ENCODE results near the gene PSMA2.

PSMA2 gene

DNA sequence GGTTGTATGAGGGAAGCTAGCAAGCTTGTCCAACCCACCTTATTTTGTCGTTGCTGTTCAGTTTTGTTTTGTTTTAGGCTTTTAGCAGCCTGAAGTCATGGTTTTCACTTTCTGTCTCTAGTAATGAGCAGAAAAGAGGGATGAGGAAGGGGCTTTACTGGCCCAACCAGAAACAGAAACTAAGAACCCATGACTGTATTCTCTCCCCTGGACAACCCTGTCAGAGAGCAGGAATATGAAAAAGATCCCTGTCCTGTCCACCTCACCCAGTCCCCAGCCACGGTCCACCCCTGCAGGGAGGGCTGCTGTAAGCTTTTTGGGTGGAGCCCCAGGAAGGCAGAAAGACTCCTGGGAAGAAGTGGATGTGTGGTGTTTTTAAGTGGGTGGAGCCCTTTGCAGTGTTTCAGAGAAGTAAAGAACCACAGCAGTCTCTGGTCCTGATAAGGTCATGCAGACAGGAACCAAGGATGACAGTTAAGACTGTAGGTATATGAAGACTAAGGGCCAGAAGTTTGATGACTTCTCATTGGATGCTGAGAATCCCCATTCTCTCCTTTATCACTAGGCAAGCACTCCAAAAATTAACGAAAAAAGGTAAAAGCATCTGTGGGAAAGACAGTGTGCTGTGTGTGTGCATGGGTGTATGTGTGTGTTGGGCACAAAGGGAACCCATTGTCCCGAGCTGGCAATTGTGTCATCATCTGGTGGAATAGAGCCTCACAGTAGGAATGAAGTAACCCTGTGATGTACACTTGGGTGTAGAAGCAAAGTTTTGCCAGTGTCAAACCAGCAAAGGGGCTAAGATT lies 14.1 kb upstream of the PSMA2 start:
- peak overlapping the region; percentile 27; the same call in 1 of the 2 replicates for H3K27ac ChIP-seq
- H3K9me3 ChIP-seq, result no peaks in the 10 kb centered on the region
- TF ChIP-seq Cebpa-rat (IDR thresholded peaks at IDR 0.05), result no peak
- no peaks in the 10 kb centered on the region for H3K27me3 ChIP-seq
- H3K4me3 ChIP-seq, result no peak overlapping the region
- H4K20me1 ChIP-seq, result no peaks in the 10 kb centered on the region
- peak overlapping the region; percentile 60 for H3K4me2 ChIP-seq
- H3K36me3 ChIP-seq, result no peaks in the 10 kb centered on the region
- H3K9ac ChIP-seq, result peak overlapping the region; percentile 50; the same call in 1 of the 2 replicates
- peaks cover 12% of the 10 kb centered on the region for H3K4me1 ChIP-seq

- no peak overlapping the region for H3K9ac ChIP-seq
- H3K4me1 ChIP-seq, result peaks cover 10% of the 10 kb centered on the region
- H3K4me2 ChIP-seq, result no peak overlapping the region
- no peak for TF ChIP-seq Cebpa-rat (IDR thresholded peaks at IDR 0.05)
- H3K27me3 ChIP-seq, result no peaks in the 10 kb centered on the region
- H3K27ac ChIP-seq, result no peak overlapping the region
- peaks cover 34% of the 10 kb centered on the region for H3K36me3 ChIP-seq
- H4K20me1 ChIP-seq, result no peaks in the 10 kb centered on the region
- no peaks in the 10 kb centered on the region for H3K9me3 ChIP-seq
- no peak overlapping the region for H3K4me3 ChIP-seq
These were observed 9.2 kb upstream of the PSMA2 start for GRCh38 chr7:42940985-42941847.

- no peak overlapping the region for H3K4me2 ChIP-seq
- no peak overlapping the region for H3K4me3 ChIP-seq
- no peaks in the 10 kb centered on the region for H4K20me1 ChIP-seq
- no peaks in the 10 kb centered on the region for H3K4me1 ChIP-seq
- no peaks in the 10 kb centered on the region for H3K27me3 ChIP-seq
- no peaks in the 10 kb centered on the region for H3K9me3 ChIP-seq
- H3K27ac ChIP-seq, result no peak overlapping the region
- no peak for TF ChIP-seq Cebpa-rat (IDR thresholded peaks at IDR 0.05)
- H3K36me3 ChIP-seq, result peaks cover 49% of the 10 kb centered on the region
- H3K9ac ChIP-seq, result no peak overlapping the region
These were observed 7.7 kb upstream of the PSMA2 start for GRCh38 chr7:42939457-42940240.

GRCh38 chr7:42935861-42936260 lies 3.9 kb upstream of the PSMA2 start:
- peaks cover 49% of the 10 kb centered on the region for H3K36me3 ChIP-seq
- H3K4me3 ChIP-seq, result no peak overlapping the region
- H3K9me3 ChIP-seq, result no peaks in the 10 kb centered on the region
- TF ChIP-seq Cebpa-rat (IDR thresholded peaks at IDR 0.05), result no peak
- no peak overlapping the region for H3K4me2 ChIP-seq
- no peak overlapping the region for H3K27ac ChIP-seq
- H3K9ac ChIP-seq, result no peak overlapping the region
- H3K27me3 ChIP-seq, result no peaks in the 10 kb centered on the region
- peaks cover 18% of the 10 kb centered on the region for H3K4me1 ChIP-seq
- peaks cover 9% of the 10 kb centered on the region for H4K20me1 ChIP-seq

GRCh38 chr7:42934291-42934690 lies 2.3 kb upstream of the PSMA2 start:
- H3K4me2 ChIP-seq, result peak overlapping the region; percentile 93
- no peak overlapping the region for H3K27ac ChIP-seq
- no peak overlapping the region for H3K4me3 ChIP-seq
- no peak overlapping the region for H3K9ac ChIP-seq
- H3K4me1 ChIP-seq, result peaks cover 34% of the 10 kb centered on the region
- TF ChIP-seq Cebpa-rat (IDR thresholded peaks at IDR 0.05), result no peak
- no peaks in the 10 kb centered on the region for H3K27me3 ChIP-seq
- H3K9me3 ChIP-seq, result no peaks in the 10 kb centered on the region
- H3K36me3 ChIP-seq, result peaks cover 38% of the 10 kb centered on the region
- peaks cover 25% of the 10 kb centered on the region for H4K20me1 ChIP-seq

DNA sequence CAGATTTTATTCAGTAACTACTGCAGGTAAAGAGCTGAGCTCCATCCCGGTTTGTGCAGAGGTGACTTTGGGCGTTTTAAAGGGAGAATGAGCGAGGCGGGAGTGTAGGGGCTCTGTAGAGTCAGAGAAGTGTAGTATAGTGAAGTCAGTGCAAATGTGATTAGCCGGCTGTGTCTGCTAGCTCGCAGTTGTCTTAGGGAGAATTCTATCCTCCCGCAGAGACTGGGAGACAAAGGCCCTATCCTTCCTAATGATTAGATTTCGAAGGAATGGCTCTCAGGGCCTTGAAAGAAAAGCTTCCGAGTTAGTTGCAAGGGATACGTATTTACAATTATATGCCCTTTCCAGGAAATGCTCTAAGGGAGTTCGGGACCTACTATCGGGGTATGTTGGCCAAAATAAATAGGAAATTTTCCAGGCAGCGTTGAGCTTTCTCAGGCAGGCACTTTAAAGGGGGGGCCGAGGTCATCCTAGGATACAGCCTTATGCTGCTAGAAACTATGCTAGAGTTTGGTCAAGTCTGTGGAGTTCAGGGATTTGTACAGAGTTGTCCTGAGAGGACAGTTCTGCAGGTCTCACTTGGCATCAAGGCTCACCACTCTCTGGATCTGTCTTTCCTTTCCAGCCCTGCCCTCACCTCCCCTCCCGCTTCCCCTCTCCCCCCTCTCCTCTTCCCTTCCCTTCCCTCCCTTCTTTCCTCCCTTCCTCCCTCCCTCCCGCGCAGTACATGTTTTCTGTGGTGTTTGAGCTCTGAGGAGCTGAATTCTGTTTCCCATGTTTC lies 1.0 kb upstream of the PSMA2 start:
- H3K9ac ChIP-seq, result peak overlapping the region; percentile 98
- peak overlapping the region; percentile 90 for H3K27ac ChIP-seq
- no peak for TF ChIP-seq Cebpa-rat (IDR thresholded peaks at IDR 0.05)
- no peaks in the 10 kb centered on the region for H3K27me3 ChIP-seq
- H4K20me1 ChIP-seq, result peaks cover 38% of the 10 kb centered on the region
- H3K4me2 ChIP-seq, result peak overlapping the region; percentile 93
- H3K9me3 ChIP-seq, result no peaks in the 10 kb centered on the region
- peaks cover 27% of the 10 kb centered on the region for H3K36me3 ChIP-seq
- peaks cover 46% of the 10 kb centered on the region for H3K4me1 ChIP-seq
- peak overlapping the region; percentile 99 for H3K4me3 ChIP-seq

- Histone ChIP-seq H3K4me1 (peaks cover 48% of the 10 kb centered on the region), H3K4me2 (peak overlapping the region; percentile 90), H3K4me3 (peak overlapping the region; percentile 99), H4K20me1 (peaks cover 53% of the 10 kb centered on the region), H3K27me3 (no peaks in the 10 kb centered on the region), H3K36me3 (peaks cover 32% of the 10 kb centered on the region), H3K9me3 (no peaks in the 10 kb centered on the region), H3K27ac (peak overlapping the region; percentile 90), H3K9ac (peak overlapping the region; percentile 98)
- no peak for TF ChIP-seq Cebpa-rat (IDR thresholded peaks at IDR 0.05)
These were observed 534 bp downstream of the PSMA2 start for GRCh38 chr7:42931447-42931833.

DNA sequence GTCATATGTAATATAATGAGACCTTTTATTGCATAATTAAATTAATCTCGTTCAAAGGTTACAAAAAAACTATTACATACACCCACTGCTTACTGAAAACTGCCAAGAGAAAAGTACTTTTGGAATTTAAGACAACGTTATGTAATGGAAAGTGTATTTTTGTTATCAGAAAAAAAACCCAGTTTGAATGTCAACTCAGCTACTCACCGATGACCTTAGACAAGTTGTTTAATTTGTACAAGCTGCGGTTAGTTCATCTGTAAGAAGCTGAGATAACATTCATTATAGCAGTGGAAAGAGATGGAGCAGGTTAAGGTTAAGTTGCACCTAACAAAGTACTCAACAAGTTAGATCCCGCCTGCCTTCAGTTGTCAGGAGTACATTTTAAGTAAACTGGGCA lies 1.1 kb downstream of the PSMA2 start:
- H3K9me3 ChIP-seq, result no peaks in the 10 kb centered on the region
- peak overlapping the region; percentile 90 for H3K4me2 ChIP-seq
- peak overlapping the region; percentile 99 for H3K4me3 ChIP-seq
- peaks cover 33% of the 10 kb centered on the region for H3K36me3 ChIP-seq
- peak overlapping the region; percentile 98 for H3K9ac ChIP-seq
- peaks cover 56% of the 10 kb centered on the region for H4K20me1 ChIP-seq
- no peaks in the 10 kb centered on the region for H3K27me3 ChIP-seq
- H3K27ac ChIP-seq, result peak overlapping the region; percentile 90
- H3K4me1 ChIP-seq, result peaks cover 48% of the 10 kb centered on the region
- no peak for TF ChIP-seq Cebpa-rat (IDR thresholded peaks at IDR 0.05)

GRCh38 chr7:42929449-42929848 lies 2.5 kb downstream of the PSMA2 start:
- H3K4me2 ChIP-seq, result peak overlapping the region; percentile 90
- no peak overlapping the region for H3K4me3 ChIP-seq
- peaks cover 71% of the 10 kb centered on the region for H4K20me1 ChIP-seq
- H3K4me1 ChIP-seq, result peaks cover 47% of the 10 kb centered on the region
- H3K9me3 ChIP-seq, result no peaks in the 10 kb centered on the region
- H3K27ac ChIP-seq, result no peak overlapping the region
- H3K27me3 ChIP-seq, result no peaks in the 10 kb centered on the region
- no peak for TF ChIP-seq Cebpa-rat (IDR thresholded peaks at IDR 0.05)
- peaks cover 36% of the 10 kb centered on the region for H3K36me3 ChIP-seq
- no peak overlapping the region; the same call in 1 of the 2 replicates for H3K9ac ChIP-seq
